K562 (cell line): ENCODE measurements around the gene CEND1. TPM values are rescaled to one million over a fixed set of nuclear protein-coding genes. Genes with fewer than 3 reads are reported as not detected.

ENCODE experiments used
- ATAC-seq: fragments of 200-7000 bp; cut with Tn5 transposase; 3 replicates; pipeline ENCODE4 v1.9.1; 2020; ENCODE audit warnings: moderate library complexity
- BruUV-seq: library from RNA; stranded (reverse); fragments of 400-500 nt; replicated peaks from 2 replicates; lab custom pipeline; 2021; lab: Mats Ljungman, UMichigan
- CTCF ChIA-PET: fragments of 300-600 bp; formaldehyde crosslinking; extraction: SDS; loops from one replicate; lab custom pipeline; 2021; ENCODE audit warnings: low intra/inter-chr PET ratio; lab: Yijun Ruan, JAX
- POLR2A ChIA-PET: fragments of 300-600, 350-650 bp; sonication (Branson Sonifier 250); formaldehyde crosslinking; extraction: SDS; loops from one replicate; lab custom pipeline; 2021; ENCODE audit warnings: antibody characterized with exemption, inconsistent platforms; lab: Yijun Ruan, JAX
- DNase-seq, 4 experiments: peaks; one replicate each; pipeline versions ENCODE4 v3.0.0 to v3.0.0-alpha.2; 2011 to 2018; ENCODE audit warnings: low spot score in 3 of 4, mixed read lengths in 3 of 4; ENCODE audit errors: extremely low read depth in 1 of 4
- FAIRE-seq: peaks from 2 replicates; lab custom pipeline; 2011; peaks lifted over from hg19 to GRCh38; lab: Jason Lieb, UNC
- H2AFZ ChIP-seq: 2 replicates; pipeline ENCODE4 v1.6.0; 2011; ENCODE audit warnings: low read depth, low read length, control low read depth, inconsistent platforms
- H3K27ac ChIP-seq: fragments of 200-600 bp; 3 replicates; pipeline ENCODE4 v1.8.0; 2011; ENCODE audit warnings: low read depth, mild to moderate bottlenecking, control low read depth, inconsistent platforms, low read length, moderate library complexity, mixed read lengths; ENCODE audit errors: extremely low read depth
- H3K27me3 ChIP-seq, 2 experiments: fragments of 300-600 bp in 1 of 2; 2 replicates in 1 of 2; 3 replicates in 1 of 2; pipeline versions ENCODE4 v1.6.0 to v1.8.0; 2011; ENCODE audit warnings: inconsistent platforms in 2 of 2, low read length in 2 of 2, mild to moderate bottlenecking in 1 of 2, mixed read lengths in 1 of 2, moderate library complexity in 1 of 2; ENCODE audit not compliant: control insufficient read depth in 2 of 2, insufficient read depth in 2 of 2
- H3K36me3 ChIP-seq: fragments of 300-600 bp; 3 replicates; pipeline ENCODE4 v1.8.0; 2011; ENCODE audit warnings: mild to moderate bottlenecking, low read length, inconsistent platforms; ENCODE audit not compliant: control insufficient read depth, insufficient read depth
- H3K4me1 ChIP-seq, 2 experiments: fragments of 200-600 bp in 1 of 2; replicated peaks in 1 of 2; 2 replicates in 1 of 2; 3 replicates in 1 of 2; pipeline versions ENCODE4 v1.5.1 to v1.8.0; 2011; ENCODE audit warnings: inconsistent platforms in 2 of 2, low read length in 2 of 2, mild to moderate bottlenecking in 1 of 2, mixed read lengths in 1 of 2, moderate library complexity in 1 of 2; ENCODE audit not compliant: control insufficient read depth in 2 of 2, insufficient read depth in 2 of 2
- H3K4me2 ChIP-seq: 2 replicates; pipeline ENCODE4 v1.6.1; 2011; ENCODE audit warnings: low read length, control low read depth, inconsistent platforms, mixed read lengths; ENCODE audit not compliant: insufficient read depth
- H3K4me3 ChIP-seq: fragments of 200-600 bp; sonication (generic), shearing (Covaris generic); 2 replicates; pipeline ENCODE4 v1.5.1; 2016; ENCODE audit warnings: control low read depth, inconsistent platforms
- H3K79me2 ChIP-seq: fragments of 200-600 bp; 3 replicates; pipeline ENCODE4 v1.8.0; 2011; ENCODE audit warnings: low read length, inconsistent platforms; ENCODE audit not compliant: control insufficient read depth, insufficient read depth
- H3K9ac ChIP-seq, 2 experiments: 2 replicates each; pipeline versions ENCODE4 v1.6.0 to v1.6.1; 2011; ENCODE audit warnings: low read depth in 2 of 2, low read length in 2 of 2, control low read depth in 1 of 2, inconsistent platforms in 1 of 2, mild to moderate bottlenecking in 1 of 2, mixed read lengths in 1 of 2; ENCODE audit not compliant: insufficient read depth in 1 of 2
- H3K9me1 ChIP-seq: one replicate; pipeline ENCODE4 v1.6.0; 2011; ENCODE audit warnings: inconsistent platforms, mild to moderate bottlenecking, low read length, moderate library complexity; ENCODE audit not compliant: control insufficient read depth, insufficient read depth
- H3K9me3 ChIP-seq: replicated peaks from 2 replicates; pipeline ENCODE4 v1.5.1; 2011; ENCODE audit warnings: low read depth, low read length, inconsistent platforms; ENCODE audit not compliant: control insufficient read depth, insufficient read depth
- H4K20me1 ChIP-seq: replicated peaks from 2 replicates; pipeline ENCODE4 v1.6.1; 2011; ENCODE audit warnings: low read length, inconsistent platforms, mixed read lengths; ENCODE audit not compliant: control insufficient read depth, insufficient read depth
- ARID2 ChIP-seq: fragments of 450-650 bp; IDR thresholded peaks from 2 replicates; pipeline ENCODE4 v1.6.1; 2017; ENCODE audit warnings: antibody characterized with exemption, mild to moderate bottlenecking
- ATF3 ChIP-seq, 2 experiments: fragments of 450-650 bp in 1 of 2; sonication (generic) in 1 of 2; formaldehyde crosslinking in 1 of 2; IDR thresholded peaks in 1 of 2; conservative IDR thresholded peaks in 1 of 2; 2 replicates each; pipeline versions ENCODE4 v1.6.1 to v1.8.1; 2016 to 2023; ENCODE audit warnings: mild to moderate bottlenecking in 2 of 2, moderate library complexity in 2 of 2, inconsistent platforms in 1 of 2, missing genetic modification reagents in 1 of 2
- CBX8 ChIP-seq: fragments of 200-600 bp; sonication (generic); IDR thresholded peaks from 2 replicates; pipeline ENCODE4 v1.6.1; 2012; ENCODE audit warnings: borderline replicate concordance, mixed run types, low read depth, mild to moderate bottlenecking, moderate library complexity, mixed read lengths, low read length, control low read depth, inconsistent platforms; ENCODE audit not compliant: poor library complexity, severe bottlenecking; ENCODE audit errors: extremely low read depth
- NR2C2 ChIP-seq, 2 experiments: fragments of 200-800 bp in 1 of 2; sonication (Bioruptor generic) in 1 of 2; sonication (generic) in 1 of 2; formaldehyde crosslinking in 1 of 2; IDR thresholded peaks; 2 replicates each; pipeline versions ENCODE4 v1.6.1 to v1.8.0; 2016 to 2022; ENCODE audit warnings: mild to moderate bottlenecking in 1 of 2, missing compliant biosample characterization in 1 of 2, missing genetic modification characterization in 1 of 2, missing genetic modification reagents in 1 of 2
- RREB1 ChIP-seq: fragments of 250-450 bp; sonication (Bioruptor Pico); IDR thresholded peaks from 2 replicates; pipeline ENCODE4 v1.4.0; 2020
- SRSF3 ChIP-seq: fragments of 200-400 bp; formaldehyde crosslinking; IDR thresholded peaks from 2 replicates; pipeline ENCODE4 v1.6.1; 2016; ENCODE audit warnings: mild to moderate bottlenecking, low read length, moderate library complexity; ENCODE audit not compliant: insufficient read depth
- ZBTB5 ChIP-seq: fragments of 450-650 bp; IDR thresholded peaks from 2 replicates; pipeline ENCODE4 v1.6.1; 2017; ENCODE audit warnings: antibody characterized with exemption
- ZNF253 ChIP-seq: fragments of 250-450 bp; sonication (Bioruptor Pico); conservative IDR thresholded peaks from 2 replicates; pipeline ENCODE4 v1.6.1; 2021; ENCODE audit warnings: mild to moderate bottlenecking
- WGBS: fragments of 100-300 bp; shearing (Covaris generic); methylation state at CpG from one replicate; pipeline ENCODE4 v1.1.6; 2016; ENCODE audit warnings: low coverage, mixed read lengths; ENCODE audit not compliant: insufficient coverage; ENCODE audit errors: missing lambda C conversion rate; 5-methylcytosine and 5-hydroxymethylcytosine counted together
- in situ Hi-C: fragments of 300-500 bp; cut with MboI; formaldehyde crosslinking; loops from 4 replicates; pipeline ENCODE4 v1.15.0; 2018; ENCODE audit warnings: inconsistent platforms, mixed read lengths
- intact Hi-C: fragments of 100-400 bp; cut with micrococcal nuclease; formaldehyde crosslinking; loops from 2 replicates; pipeline ENCODE4 v1.14.2; 2022
- polyA plus RNA-seq, 8 experiments: library from polyadenylated mRNA; depleted of rRNA in 4 of 8; stranded (reverse) in 5 of 8; unstranded in 3 of 8; fragments of >200 nt; fragmentation: Nextera tagmentation in 2 of 8; fragmentation: Illumina TruSeq in 1 of 8; extraction: Ambion mirVana in 2 of 8; extraction: Trizol in 1 of 8; gene quantifications; 2 replicates each; pipeline versions ENCODE4 v1.2.1 to v1.2.3, GENCODE V29; 2011 to 2014; ENCODE audit warnings: inconsistent platforms in 1 of 8, missing spikeins in 1 of 8
- total RNA-seq, 7 experiments: library from RNA; depleted of rRNA in 6 of 7; stranded (reverse); fragments of >200 nt in 6 of 7; fragmentation: Illumina TruSeq in 2 of 7; extraction: Trizol in 2 of 7; gene quantifications; 2 replicates each; pipeline versions ENCODE4 v1.2.1 to v1.2.3, GENCODE V29; 2011 to 2021; ENCODE audit warnings: low replicate concordance in 1 of 7

Gene CEND1
- total and polyA plus RNA-seq, 9 of the 15 experiments (the other 6 are each of a cell fraction or from before 2014, with no cell fraction given) = 0.13 to 0.18 (median 0.16) TPM; not detected in 6

GRCh38 chr11:765802-766091 is 24.1 kb downstream of the CEND1 start (continued):
- TF ChIP-seq ATF3 (IDR thresholded peaks at IDR 0.05) (peak; percentile 66), ATF3 (CRISPR knock-in tag; conservative IDR thresholded peaks at IDR 0.05) (no peak), ZBTB5 (no peak)

GRCh38 chr11:765025-765801 is 24.7 kb downstream of the CEND1 start:
- ChIA-PET POLR2A (interaction anchor here (1.0 to 10.4 kb wide), 8 partner anchors 10 to 70 kb away, joined by 3 to 88 read pairs (median 4); partner anchors contain the start of genes DEAF1, TALDO1 and TMEM80), CTCF (interaction anchor here (1.5 kb wide), 1 partner anchor 37 kb away, joined by 8 read pairs; no protein-coding TSS in a partner anchor)
- WGBS = 76% methylated on average over 15 of the region's 19 CpGs
- H3K4me2 ChIP-seq = no peak overlapping the region
- intact Hi-C loops (no loop called here), in situ Hi-C loops (no loop called here)
- peaks cover 6% of the 10 kb centered on the region for H3K9me1 ChIP-seq
- H3K9me3 ChIP-seq = no peaks in the 10 kb centered on the region
- FAIRE-seq = peak; percentile 19
- H3K4me3 ChIP-seq = no peak overlapping the region
- peaks cover 81% of the 10 kb centered on the region for H3K36me3 ChIP-seq
- DNase-seq = peak; percentile 48 to 64 (median 56)
- no peak overlapping the region for H2AFZ ChIP-seq
- H3K9ac ChIP-seq = no peak overlapping the region
- no peaks in the 10 kb centered on the region for H3K27me3 ChIP-seq
- peaks cover 8 to 40% of the 10 kb centered on the region in 2 experiments; a peak in 4 of 5 replicates for H3K4me1 ChIP-seq
- peaks cover 4% of the 10 kb centered on the region; the same call in 1 of the 3 replicates for H3K79me2 ChIP-seq
- no peak overlapping the region for H3K27ac ChIP-seq
- H4K20me1 ChIP-seq = peaks cover 36% of the 10 kb centered on the region
- ATAC-seq = peak; percentile 59
- no TSS peak for BruUV-seq
- TF ChIP-seq NR2C2 (CRISPR knock-in tag; IDR thresholded peaks at IDR 0.05) (no peak), NR2C2 (tag; IDR thresholded peaks at IDR 0.05) (no peak), CBX8 (no peak), SRSF3 (no peak), ZNF253 (0 out of 2 replicates have a peak, but pooled peaks have one; percentile 53), RREB1 (CRISPR knock-in tag) (no peak), ARID2 (no peak)
